SK-N-SH (cell line): ENCODE measurements around the gene PKN1. TPM values are rescaled to one million over a fixed set of nuclear protein-coding genes. Genes with fewer than 3 reads are reported as not detected.

Experiments used
- CTCF ChIA-PET: fragments of 300-600, 350-600 bp; formaldehyde crosslinking; extraction: SDS; loops from one replicate; lab custom pipeline; 2021; lab: Yijun Ruan, JAX
- POLR2A ChIA-PET: fragments of 350-600 bp; sonication (Branson Sonifier 250); formaldehyde crosslinking; extraction: SDS; loops from one replicate; lab custom pipeline; 2020; ENCODE audit warnings: antibody characterized with exemption, inconsistent platforms; lab: Yijun Ruan, JAX
- DNase-seq: peaks from one replicate; pipeline ENCODE4 v3.0.0; 2012
- H2AFZ ChIP-seq: fragments of 200-600 bp; sonication (generic); 2 replicates; pipeline ENCODE4 v1.8.1; 2016; ENCODE audit warnings: antibody characterized with exemption, mild to moderate bottlenecking, low read depth
- H3F3A ChIP-seq: fragments of 200-600 bp; sonication (generic); replicated peaks from 2 replicates; pipeline ENCODE3; 2016; ENCODE audit warnings: antibody characterized with exemption, mild to moderate bottlenecking; ENCODE audit not compliant: insufficient read depth
- H3K27ac ChIP-seq, 2 experiments: fragments of 200-500 bp in 1 of 2; fragments of 200-600 bp in 1 of 2; sonication (Bioruptor generic) in 1 of 2; sonication (generic), shearing (Covaris generic) in 1 of 2; 2 replicates each; pipeline versions ENCODE4 v1.5.1 to v1.6.1; 2014 to 2016; ENCODE audit warnings: low read depth in 2 of 2, inconsistent platforms in 1 of 2, low read length in 1 of 2, mild to moderate bottlenecking in 1 of 2, mixed read lengths in 1 of 2
- H3K27me3 ChIP-seq: fragments of 200-600 bp; sonication (generic), shearing (Covaris generic); 2 replicates; pipeline ENCODE4 v1.6.1; 2016; ENCODE audit warnings: mixed run types; ENCODE audit not compliant: insufficient read depth
- H3K36me3 ChIP-seq, 2 experiments: fragments of 200-500 bp in 1 of 2; fragments of 200-600 bp in 1 of 2; sonication (Bioruptor generic) in 1 of 2; sonication (generic) in 1 of 2; replicated peaks in 1 of 2; 2 replicates each; pipeline versions ENCODE3 to v1.5.1; 2014 to 2016; ENCODE audit warnings: low read length in 1 of 2, mild to moderate bottlenecking in 1 of 2; ENCODE audit not compliant: insufficient read depth in 2 of 2, control insufficient read depth in 1 of 2
- H3K4me1 ChIP-seq, 2 experiments: fragments of 200-500 bp in 1 of 2; fragments of 200-600 bp in 1 of 2; sonication (Bioruptor generic) in 1 of 2; sonication (generic), shearing (Covaris generic) in 1 of 2; 2 replicates each; pipeline versions ENCODE4 v1.5.1 to v1.6.1; 2014 to 2016; ENCODE audit warnings: low read depth in 1 of 2, low read length in 1 of 2, mixed run types in 1 of 2; ENCODE audit not compliant: insufficient read depth in 2 of 2, control insufficient read depth in 1 of 2
- H3K4me2 ChIP-seq: fragments of 200-600 bp; sonication (generic), shearing (Covaris generic); 2 replicates; pipeline ENCODE4 v1.6.1; 2017; ENCODE audit warnings: mixed run types
- H3K4me3 ChIP-seq, 2 experiments: fragments of 200-500 bp in 1 of 2; fragments of 200-600 bp in 1 of 2; sonication (Bioruptor generic) in 1 of 2; sonication (generic), shearing (Covaris generic) in 1 of 2; 2 replicates each; pipeline versions ENCODE4 v1.5.1 to v1.8.1; 2014 to 2016; ENCODE audit warnings: low read depth in 2 of 2, inconsistent platforms in 1 of 2, low read length in 1 of 2, mild to moderate bottlenecking in 1 of 2, mixed read lengths in 1 of 2, moderate library complexity in 1 of 2
- H3K79me2 ChIP-seq: fragments of 200-600 bp; sonication (generic); 2 replicates; pipeline ENCODE4 v1.8.1; 2017; ENCODE audit warnings: mild to moderate bottlenecking; ENCODE audit not compliant: insufficient read depth
- H3K9ac ChIP-seq: fragments of 200-600 bp; sonication (generic); 2 replicates; pipeline ENCODE4 v1.6.1; 2017; ENCODE audit warnings: mixed run types
- H3K9me2 ChIP-seq: fragments of 200-600 bp; sonication (generic); 2 replicates; pipeline ENCODE4 v1.6.1; 2017; ENCODE audit warnings: mixed run types
- H3K9me3 ChIP-seq: fragments of 200-600 bp; sonication (generic); 2 replicates; pipeline ENCODE4 v1.6.1; 2017; ENCODE audit warnings: mixed run types, mild to moderate bottlenecking, moderate library complexity
- H4K20me1 ChIP-seq: fragments of 200-600 bp; sonication (generic); 2 replicates; pipeline ENCODE4 v1.6.1; 2017; ENCODE audit warnings: mild to moderate bottlenecking, mixed run types; ENCODE audit not compliant: insufficient read depth
- GABPA ChIP-seq: IDR thresholded peaks from 2 replicates; pipeline ENCODE4 v1.4.0; 2012; ENCODE audit warnings: low read depth, mild to moderate bottlenecking
- MXI1 ChIP-seq: IDR thresholded peaks from 2 replicates; pipeline ENCODE4 v1.6.1; 2012; ENCODE audit warnings: mild to moderate bottlenecking, low read depth, low read length, improper control_type of control experiment
- NFIC ChIP-seq: IDR thresholded peaks from 2 replicates; pipeline ENCODE4 v1.4.0; 2012; ENCODE audit warnings: borderline replicate concordance
- RAD21 ChIP-seq: IDR thresholded peaks from 2 replicates; pipeline ENCODE4 v1.6.1; 2012; ENCODE audit warnings: mild to moderate bottlenecking, low read length
- SMC3 ChIP-seq: IDR thresholded peaks from 2 replicates; pipeline ENCODE4 v1.6.1; 2012; ENCODE audit warnings: low read depth, low read length, improper control_type of control experiment
- WGBS: methylation state at CpG from one replicate; pipeline ENCODE4 v1.1.6; 2017; ENCODE audit warnings: low lambda C conversion rate; 5-methylcytosine and 5-hydroxymethylcytosine counted together
- polyA plus RNA-seq, 3 experiments: library from polyadenylated mRNA; depleted of rRNA; stranded (reverse); fragments of >200 nt; gene quantifications; 2 replicates each; pipeline ENCODE4 v1.2.3, GENCODE V29; 2012
- TF ChIP-seq, protein P1 (sequence below): IDR thresholded peaks from 2 replicates; pipeline ENCODE4; 2012
- TF ChIP-seq, protein P2 (sequence below): IDR thresholded peaks from 2 replicates; pipeline ENCODE4 v1.4.0; 2012; ENCODE audit warnings: low read depth, borderline replicate concordance
- TF ChIP-seq, protein P3 (sequence below): IDR thresholded peaks from 2 replicates; pipeline ENCODE4 v1.4.0; 2012; ENCODE audit warnings: low read depth, borderline replicate concordance
- TF ChIP-seq, protein P4 (sequence below): fragments of 200-600 bp; sonication (generic); IDR thresholded peaks from 2 replicates; pipeline ENCODE4 v1.6.1; 2017; ENCODE audit warnings: antibody characterized with exemption, mild to moderate bottlenecking, moderate library complexity
- TF ChIP-seq, protein P5 (sequence below): IDR thresholded peaks from 2 replicates; pipeline ENCODE4 v1.6.1; 2012; ENCODE audit warnings: mild to moderate bottlenecking, low read depth, low read length, moderate library complexity

The PKN1 gene
- polyA plus RNA-seq, 1 of the 3 experiments (the other 2 are of a cell fraction): 99.6 TPM

DNA sequence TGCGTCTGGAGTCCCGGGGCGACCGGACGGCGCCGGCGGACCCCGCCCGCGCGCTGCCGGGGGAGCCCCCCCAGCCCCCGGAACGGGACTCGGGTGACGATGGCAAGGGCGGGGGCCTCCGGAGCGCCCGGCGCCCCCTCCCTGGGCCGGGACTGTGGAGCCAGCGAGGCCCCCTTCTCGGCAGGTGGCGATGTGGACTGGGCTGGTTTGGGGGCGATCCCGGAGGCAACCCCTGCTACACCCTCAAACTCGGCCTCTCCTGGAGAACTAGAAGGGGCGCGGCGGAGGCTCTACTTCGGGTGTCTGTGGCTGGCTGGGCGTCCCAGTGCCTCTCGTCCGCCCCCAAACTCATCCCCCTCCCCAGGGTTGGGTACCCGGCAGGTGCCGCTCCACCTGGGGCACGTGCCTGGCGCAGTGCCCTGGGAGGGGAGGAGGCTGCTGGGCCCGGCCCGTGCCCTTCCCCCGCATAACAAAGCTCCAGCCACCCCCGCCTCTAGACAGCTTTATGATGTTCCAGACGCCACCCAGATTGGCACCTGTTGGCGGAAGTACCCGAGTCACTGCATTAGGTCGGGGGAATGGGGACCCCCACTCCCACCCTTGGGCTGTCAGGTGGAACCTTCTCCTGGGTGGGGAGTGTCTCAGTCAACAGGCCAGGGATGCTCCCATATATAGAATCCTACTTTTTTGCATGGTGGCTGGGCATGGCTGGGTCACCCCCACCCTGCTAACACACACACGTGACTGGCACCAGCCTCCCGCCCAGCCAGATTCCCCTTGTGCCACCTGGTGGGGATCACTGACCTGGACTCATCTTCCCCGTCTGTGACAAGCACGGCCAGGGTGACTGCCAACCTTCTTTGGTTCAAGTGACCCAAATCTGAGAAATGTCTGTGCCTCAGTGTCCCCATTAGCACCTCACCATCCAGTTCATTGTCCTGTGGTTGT lies 722 bp downstream of the PKN1 start:
- Histone ChIP-seq H3K9me3 (no peaks in the 10 kb centered on the region), H3K4me1 (peaks cover 6 to 15% of the 10 kb centered on the region in 2 experiments; a peak in 3 of 4 replicates), H3F3A (peaks cover 13% of the 10 kb centered on the region), H3K36me3 (no peaks in the 10 kb centered on the region), H2AFZ (peak overlapping the region; percentile 59; the same call in 1 of the 2 replicates), H3K4me2 (peak overlapping the region; percentile 100), H3K9ac (peak overlapping the region; percentile 82), H4K20me1 (peaks cover 22% of the 10 kb centered on the region), H3K4me3 (peak overlapping the region; percentile 64 to 74), H3K27ac (peak overlapping the region; percentile 69 to 88), H3K27me3 (no peaks in the 10 kb centered on the region), H3K9me2 (no peaks in the 10 kb centered on the region), H3K79me2 (peaks cover 64% of the 10 kb centered on the region)
- CTCF ChIA-PET: interaction anchor here (0.6 to 1.6 kb wide), 9 partner anchors 11 to 297 kb away, joined by 3 to 5 read pairs (median 3); partner anchors contain the start of genes ASF1B and DDX39A
- 5% methylated on average over 16 of the region's 52 CpGs for WGBS
- peak; percentile 70 for DNase-seq
- POLR2A ChIA-PET: no interaction called here
- TF ChIP-seq, protein P1, sequence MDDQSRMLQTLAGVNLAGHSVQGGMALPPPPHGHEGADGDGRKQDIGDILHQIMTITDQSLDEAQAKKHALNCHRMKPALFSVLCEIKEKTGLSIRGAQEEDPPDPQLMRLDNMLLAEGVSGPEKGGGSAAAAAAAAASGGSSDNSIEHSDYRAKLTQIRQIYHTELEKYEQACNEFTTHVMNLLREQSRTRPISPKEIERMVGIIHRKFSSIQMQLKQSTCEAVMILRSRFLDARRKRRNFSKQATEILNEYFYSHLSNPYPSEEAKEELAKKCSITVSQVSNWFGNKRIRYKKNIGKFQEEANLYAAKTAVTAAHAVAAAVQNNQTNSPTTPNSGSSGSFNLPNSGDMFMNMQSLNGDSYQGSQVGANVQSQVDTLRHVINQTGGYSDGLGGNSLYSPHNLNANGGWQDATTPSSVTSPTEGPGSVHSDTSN: no peak
- TF ChIP-seq, protein P2, sequence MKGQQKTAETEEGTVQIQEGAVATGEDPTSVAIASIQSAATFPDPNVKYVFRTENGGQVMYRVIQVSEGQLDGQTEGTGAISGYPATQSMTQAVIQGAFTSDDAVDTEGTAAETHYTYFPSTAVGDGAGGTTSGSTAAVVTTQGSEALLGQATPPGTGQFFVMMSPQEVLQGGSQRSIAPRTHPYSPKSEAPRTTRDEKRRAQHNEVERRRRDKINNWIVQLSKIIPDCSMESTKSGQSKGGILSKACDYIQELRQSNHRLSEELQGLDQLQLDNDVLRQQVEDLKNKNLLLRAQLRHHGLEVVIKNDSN: peak; percentile 69
- TF ChIP-seq, protein P3, sequence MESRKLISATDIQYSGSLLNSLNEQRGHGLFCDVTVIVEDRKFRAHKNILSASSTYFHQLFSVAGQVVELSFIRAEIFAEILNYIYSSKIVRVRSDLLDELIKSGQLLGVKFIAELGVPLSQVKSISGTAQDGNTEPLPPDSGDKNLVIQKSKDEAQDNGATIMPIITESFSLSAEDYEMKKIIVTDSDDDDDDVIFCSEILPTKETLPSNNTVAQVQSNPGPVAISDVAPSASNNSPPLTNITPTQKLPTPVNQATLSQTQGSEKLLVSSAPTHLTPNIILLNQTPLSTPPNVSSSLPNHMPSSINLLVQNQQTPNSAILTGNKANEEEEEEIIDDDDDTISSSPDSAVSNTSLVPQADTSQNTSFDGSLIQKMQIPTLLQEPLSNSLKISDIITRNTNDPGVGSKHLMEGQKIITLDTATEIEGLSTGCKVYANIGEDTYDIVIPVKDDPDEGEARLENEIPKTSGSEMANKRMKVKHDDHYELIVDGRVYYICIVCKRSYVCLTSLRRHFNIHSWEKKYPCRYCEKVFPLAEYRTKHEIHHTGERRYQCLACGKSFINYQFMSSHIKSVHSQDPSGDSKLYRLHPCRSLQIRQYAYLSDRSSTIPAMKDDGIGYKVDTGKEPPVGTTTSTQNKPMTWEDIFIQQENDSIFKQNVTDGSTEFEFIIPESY: no peak
- TF ChIP-seq GABPA (no peak), NFIC (0 out of 2 replicates have a peak, but pooled peaks have one; percentile 24), RAD21 (peak; percentile 14; the same call in 1 of the 2 replicates), SMC3 (peak; percentile 30; the same call in 1 of the 2 replicates), MXI1 (peak; percentile 85)
- TF ChIP-seq, protein P4, sequence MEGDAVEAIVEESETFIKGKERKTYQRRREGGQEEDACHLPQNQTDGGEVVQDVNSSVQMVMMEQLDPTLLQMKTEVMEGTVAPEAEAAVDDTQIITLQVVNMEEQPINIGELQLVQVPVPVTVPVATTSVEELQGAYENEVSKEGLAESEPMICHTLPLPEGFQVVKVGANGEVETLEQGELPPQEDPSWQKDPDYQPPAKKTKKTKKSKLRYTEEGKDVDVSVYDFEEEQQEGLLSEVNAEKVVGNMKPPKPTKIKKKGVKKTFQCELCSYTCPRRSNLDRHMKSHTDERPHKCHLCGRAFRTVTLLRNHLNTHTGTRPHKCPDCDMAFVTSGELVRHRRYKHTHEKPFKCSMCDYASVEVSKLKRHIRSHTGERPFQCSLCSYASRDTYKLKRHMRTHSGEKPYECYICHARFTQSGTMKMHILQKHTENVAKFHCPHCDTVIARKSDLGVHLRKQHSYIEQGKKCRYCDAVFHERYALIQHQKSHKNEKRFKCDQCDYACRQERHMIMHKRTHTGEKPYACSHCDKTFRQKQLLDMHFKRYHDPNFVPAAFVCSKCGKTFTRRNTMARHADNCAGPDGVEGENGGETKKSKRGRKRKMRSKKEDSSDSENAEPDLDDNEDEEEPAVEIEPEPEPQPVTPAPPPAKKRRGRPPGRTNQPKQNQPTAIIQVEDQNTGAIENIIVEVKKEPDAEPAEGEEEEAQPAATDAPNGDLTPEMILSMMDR: peak; percentile 13
- TF ChIP-seq, protein P5, sequence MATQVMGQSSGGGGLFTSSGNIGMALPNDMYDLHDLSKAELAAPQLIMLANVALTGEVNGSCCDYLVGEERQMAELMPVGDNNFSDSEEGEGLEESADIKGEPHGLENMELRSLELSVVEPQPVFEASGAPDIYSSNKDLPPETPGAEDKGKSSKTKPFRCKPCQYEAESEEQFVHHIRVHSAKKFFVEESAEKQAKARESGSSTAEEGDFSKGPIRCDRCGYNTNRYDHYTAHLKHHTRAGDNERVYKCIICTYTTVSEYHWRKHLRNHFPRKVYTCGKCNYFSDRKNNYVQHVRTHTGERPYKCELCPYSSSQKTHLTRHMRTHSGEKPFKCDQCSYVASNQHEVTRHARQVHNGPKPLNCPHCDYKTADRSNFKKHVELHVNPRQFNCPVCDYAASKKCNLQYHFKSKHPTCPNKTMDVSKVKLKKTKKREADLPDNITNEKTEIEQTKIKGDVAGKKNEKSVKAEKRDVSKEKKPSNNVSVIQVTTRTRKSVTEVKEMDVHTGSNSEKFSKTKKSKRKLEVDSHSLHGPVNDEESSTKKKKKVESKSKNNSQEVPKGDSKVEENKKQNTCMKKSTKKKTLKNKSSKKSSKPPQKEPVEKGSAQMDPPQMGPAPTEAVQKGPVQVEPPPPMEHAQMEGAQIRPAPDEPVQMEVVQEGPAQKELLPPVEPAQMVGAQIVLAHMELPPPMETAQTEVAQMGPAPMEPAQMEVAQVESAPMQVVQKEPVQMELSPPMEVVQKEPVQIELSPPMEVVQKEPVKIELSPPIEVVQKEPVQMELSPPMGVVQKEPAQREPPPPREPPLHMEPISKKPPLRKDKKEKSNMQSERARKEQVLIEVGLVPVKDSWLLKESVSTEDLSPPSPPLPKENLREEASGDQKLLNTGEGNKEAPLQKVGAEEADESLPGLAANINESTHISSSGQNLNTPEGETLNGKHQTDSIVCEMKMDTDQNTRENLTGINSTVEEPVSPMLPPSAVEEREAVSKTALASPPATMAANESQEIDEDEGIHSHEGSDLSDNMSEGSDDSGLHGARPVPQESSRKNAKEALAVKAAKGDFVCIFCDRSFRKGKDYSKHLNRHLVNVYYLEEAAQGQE: no peak
